ENCODE data around the gene PRSS23. TPM values are rescaled to one million over a fixed set of nuclear protein-coding genes. Genes with fewer than 3 reads are reported as not detected.

PRSS23 gene
- 309 and 318 TPM in 2 replicates for total RNA-seq

GRCh38 chr11:86800076-86800959 is at the start of gene PRSS23:
Gene PRSS23, plus strand, starts transcription at chr11:86800542. Its CDS starts 7,102 bp downstream, at chr11:86807644.

Other genes with a start within 250 kb of the PRSS23 start
- gene ME3, start 127.9 kb upstream of the PRSS23 start, total RNA-seq: 42.2 and 52.7 TPM in 2 replicates
- 110 and 119 TPM in 2 replicates for gene FZD4, start 154.9 kb downstream of the PRSS23 start, total RNA-seq
- gene TMEM135, start 237.4 kb downstream of the PRSS23 start, total RNA-seq: 10.0 and 14.9 TPM in 2 replicates

Measured in endothelial cell of coronary artery (primary cell).